HepG2 (cell line): ENCODE results near the gene RING1. TPM values are rescaled to one million over a fixed set of nuclear protein-coding genes. Genes with fewer than 3 reads are reported as not detected.

Source experiments
- ATAC-seq: fragments of 200-7000 bp; cut with Tn5 transposase; 3 replicates; pipeline ENCODE4 v1.9.1; 2020; ENCODE audit warnings: mild to moderate bottlenecking, moderate library complexity
- BruUV-seq: library from RNA; stranded (reverse); fragments of 400-500 nt; replicated peaks from 2 replicates; lab custom pipeline; 2021; lab: Mats Ljungman, UMichigan
- CTCF ChIA-PET: fragments of 300-600 bp; formaldehyde crosslinking; extraction: SDS; loops from one replicate; lab custom pipeline; 2021; ENCODE audit warnings: low total read pairs, inconsistent platforms, low intra/inter-chr PET ratio; lab: Yijun Ruan, JAX
- POLR2A ChIA-PET: fragments of 350-600 bp; sonication (Branson Sonifier 250); formaldehyde crosslinking; loops from one replicate; lab custom pipeline; 2020; ENCODE audit warnings: antibody characterized with exemption, inconsistent platforms; lab: Yijun Ruan, JAX
- DNase-seq: peaks from one replicate; pipeline ENCODE4 v3.0.0-alpha.2; 2015; ENCODE audit warnings: low spot score
- FAIRE-seq: peaks from 3 replicates; lab custom pipeline; 2011; peaks lifted over from hg19 to GRCh38; lab: Jason Lieb, UNC
- H2AFZ ChIP-seq: one replicate; pipeline ENCODE4 v1.6.1; 2011; ENCODE audit warnings: low read length, inconsistent platforms
- H3K27ac ChIP-seq: fragments of 300-600 bp; 3 replicates; pipeline ENCODE4 v1.8.0; 2011; ENCODE audit warnings: mixed run types, mild to moderate bottlenecking, mixed read lengths, low read length, inconsistent platforms; ENCODE audit not compliant: insufficient read depth; ENCODE audit errors: extremely low read length
- H3K27me3 ChIP-seq, 2 experiments: fragments of 200-600 bp in 1 of 2; 2 replicates in 1 of 2; 3 replicates in 1 of 2; pipeline versions ENCODE4 v1.6.0 to v1.8.0; 2011; ENCODE audit warnings: low read length in 2 of 2, mild to moderate bottlenecking in 2 of 2, moderate library complexity in 2 of 2, inconsistent platforms in 1 of 2; ENCODE audit not compliant: insufficient read depth in 2 of 2, control insufficient read depth in 1 of 2
- H3K36me3 ChIP-seq, 2 experiments: fragments of 200-600 bp in 1 of 2; replicated peaks in 1 of 2; 2 replicates in 1 of 2; 3 replicates in 1 of 2; pipeline versions ENCODE4 v1.5.1 to v1.8.0; 2011; ENCODE audit warnings: low read length in 2 of 2, inconsistent platforms in 1 of 2; ENCODE audit not compliant: insufficient read depth in 2 of 2, control insufficient read depth in 1 of 2
- H3K4me1 ChIP-seq: 2 replicates; pipeline ENCODE4 v1.5.1; 2012; ENCODE audit warnings: low read length, inconsistent platforms; ENCODE audit not compliant: insufficient read depth
- H3K4me2 ChIP-seq: 2 replicates; pipeline ENCODE4 v1.6.0; 2011; ENCODE audit warnings: low read depth, low read length, inconsistent platforms
- H3K4me3 ChIP-seq, 3 experiments: fragments of 200-600 bp in 1 of 3; sonication (generic), shearing (Covaris generic) in 1 of 3; replicated peaks in 1 of 3; 2 replicates each; pipeline ENCODE4 v1.5.1; 2011 to 2016; ENCODE audit warnings: low read length in 3 of 3, inconsistent platforms in 2 of 3, low read depth in 2 of 3, mild to moderate bottlenecking in 2 of 3, control low read depth in 1 of 3, mixed read lengths in 1 of 3; ENCODE audit not compliant: insufficient read depth in 1 of 3
- H3K79me2 ChIP-seq: one replicate; pipeline ENCODE4 v1.6.1; 2011; ENCODE audit warnings: low read length, inconsistent platforms; ENCODE audit not compliant: insufficient read depth
- H3K9ac ChIP-seq: 2 replicates; pipeline ENCODE4 v1.6.0; 2011; ENCODE audit warnings: mild to moderate bottlenecking, low read depth, low read length, inconsistent platforms; ENCODE audit not compliant: insufficient read depth
- H3K9me3 ChIP-seq: 2 replicates; pipeline ENCODE4 v1.5.1; 2012; ENCODE audit warnings: mild to moderate bottlenecking, low read length
- H4K20me1 ChIP-seq: 2 replicates; pipeline ENCODE4 v1.6.0; 2011; ENCODE audit warnings: inconsistent platforms, mild to moderate bottlenecking, low read length, moderate library complexity; ENCODE audit not compliant: insufficient read depth
- CBFB ChIP-seq: sonication (generic); formaldehyde crosslinking; IDR thresholded peaks from 2 replicates; pipeline ENCODE4 v1.4.0; 2020; ENCODE audit warnings: missing genetic modification reagents
- DPF2 ChIP-seq: sonication (generic); formaldehyde crosslinking; IDR thresholded peaks from 2 replicates; pipeline ENCODE4 v1.4.0; 2020; ENCODE audit warnings: mild to moderate bottlenecking, low read depth, missing genetic modification reagents, borderline replicate concordance
- MATR3 ChIP-seq: sonication (generic); formaldehyde crosslinking; IDR thresholded peaks from 2 replicates; pipeline ENCODE4 v1.4.0; 2020; ENCODE audit warnings: missing genetic modification reagents
- SPEN ChIP-seq: sonication (generic); formaldehyde crosslinking; IDR thresholded peaks from 2 replicates; pipeline ENCODE4 v1.5.1; 2020; ENCODE audit warnings: low read depth, mild to moderate bottlenecking, missing genetic modification reagents
- SRY ChIP-seq: sonication (generic); formaldehyde crosslinking; IDR thresholded peaks from 2 replicates; pipeline ENCODE4 v1.8.0; 2022; ENCODE audit warnings: mild to moderate bottlenecking, missing genetic modification reagents
- SUZ12 ChIP-seq: fragments of 150-350 bp; IDR thresholded peaks from 2 replicates; pipeline ENCODE4 v1.6.1; 2014; ENCODE audit warnings: low read depth, low read length
- TMF1 ChIP-seq: sonication (generic); formaldehyde crosslinking; IDR thresholded peaks from 2 replicates; pipeline ENCODE4 v1.8.1; 2022; ENCODE audit warnings: low read depth, missing genetic modification reagents
- ZNF160 ChIP-seq: sonication (generic); formaldehyde crosslinking; IDR thresholded peaks from 2 replicates; pipeline ENCODE4 v1.8.0; 2022; ENCODE audit warnings: mild to moderate bottlenecking, inconsistent platforms, missing genetic modification reagents
- ZNF563 ChIP-seq: sonication (generic); formaldehyde crosslinking; IDR thresholded peaks from 2 replicates; pipeline ENCODE4 v1.8.0; 2022; ENCODE audit warnings: mild to moderate bottlenecking, moderate library complexity, missing genetic modification reagents
- ZNF570 ChIP-seq: sonication (generic); formaldehyde crosslinking; IDR thresholded peaks from 2 replicates; pipeline ENCODE4 v1.4.0; 2020; ENCODE audit warnings: mild to moderate bottlenecking, missing genetic modification reagents, borderline replicate concordance
- ZNF7 ChIP-seq: IDR thresholded peaks from 2 replicates; pipeline ENCODE4 v1.6.1; 2016; ENCODE audit warnings: missing biosample characterization, missing genetic modification reagents
- ZNF841 ChIP-seq: sonication (generic); formaldehyde crosslinking; IDR thresholded peaks from 2 replicates; pipeline ENCODE4 v1.8.1; 2023; ENCODE audit warnings: missing genetic modification reagents, borderline replicate concordance
- WGBS: methylation state at CpG from one replicate; pipeline ENCODE4 v1.1.6; 2017; ENCODE audit warnings: low lambda C conversion rate; 5-methylcytosine and 5-hydroxymethylcytosine counted together
- in situ Hi-C: cut with HindIII; loops from 2 replicates; pipeline ENCODE4 v1.10.0; 2017; ENCODE audit warnings: low pct_unique_long_range_greater_than_20kb; ENCODE audit not compliant: extremely low pct_ligation_motif_present
- intact Hi-C: fragments of 100-400 bp; cut with micrococcal nuclease; formaldehyde crosslinking; loops from one replicate; pipeline ENCODE4 v1.10.0; 2022; ENCODE audit not compliant: unreplicated experiment
- polyA plus RNA-seq, 8 experiments: library from polyadenylated mRNA; depleted of rRNA in 3 of 8; stranded (reverse) in 7 of 8; unstranded in 1 of 8; fragments of >200 nt; fragmentation: Illumina TruSeq in 4 of 8; extraction: Trizol in 4 of 8; gene quantifications; 2 replicates each; pipeline versions ENCODE4 v1.2.1 to v1.2.3, GENCODE V29; 2011 to 2016; ENCODE audit warnings: low read depth in 4 of 8, missing spikeins in 1 of 8, mixed read lengths in 1 of 8; ENCODE audit not compliant: insufficient read depth in 1 of 8
- total RNA-seq, 5 experiments: library from RNA; depleted of rRNA; stranded (reverse); fragments of >200 nt; fragmentation: Illumina TruSeq; extraction: Trizol; gene quantifications; 2 replicates each; pipeline ENCODE4 v1.2.3, GENCODE V29; 2016; ENCODE audit warnings: low read depth in 1 of 5
- TF ChIP-seq, protein P1 (sequence below): sonication (generic); formaldehyde crosslinking; IDR thresholded peaks from 2 replicates; pipeline ENCODE4 v1.5.0; 2020; ENCODE audit warnings: missing genetic modification reagents, mild to moderate bottlenecking, borderline replicate concordance
- TF ChIP-seq, protein P2 (sequence below): sonication (generic); formaldehyde crosslinking; IDR thresholded peaks from one replicate; pipeline ENCODE4 v1.5.1; 2020; ENCODE audit warnings: mild to moderate bottlenecking, missing genetic modification reagents; ENCODE audit errors: not compliant biosample characterization

The RING1 gene
- total and polyA plus RNA-seq, 2 of the 13 experiments (the other 11 are each of a cell fraction or from before 2014, with no cell fraction given) = 23.9 to 33.6 TPM

DNA sequence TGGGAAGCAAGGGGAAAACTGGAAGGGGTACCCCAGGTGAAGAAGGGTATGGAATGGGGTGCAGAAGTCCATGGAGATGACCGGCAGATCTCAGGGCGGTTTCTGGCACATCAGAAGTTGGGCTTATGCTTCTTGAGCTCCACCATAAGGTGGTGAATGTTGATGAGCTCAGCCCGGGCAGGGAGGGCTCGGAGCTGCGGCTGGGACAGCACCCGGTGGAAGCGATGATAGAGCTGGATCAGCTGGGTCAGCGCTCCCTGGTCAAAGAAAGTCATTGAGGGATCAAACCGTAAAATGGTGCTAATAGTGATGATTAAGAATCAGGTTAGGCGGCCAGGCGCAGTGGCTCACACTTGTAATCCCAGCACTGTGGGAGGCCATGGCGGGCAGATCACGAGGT, 42.4 kb downstream of the RING1 start:
- Histone ChIP-seq H3K27ac (peak overlapping the region; percentile 94), H3K4me3 (0 out of 6 replicates have a peak overlapping the region, but pooled peaks of 1 of the 3 experiments have one; percentile 89), H3K27me3 (no peaks in the 10 kb centered on the region; a peak in 1 of 5 replicates), H3K79me2 (no peaks in the 10 kb centered on the region), H2AFZ (no peak overlapping the region), H3K9me3 (no peaks in the 10 kb centered on the region), H3K4me1 (peaks cover 37% of the 10 kb centered on the region), H3K9ac (no peak overlapping the region), H4K20me1 (no peaks in the 10 kb centered on the region), H3K4me2 (peak overlapping the region; percentile 100; the same call in 1 of the 2 replicates), H3K36me3 (peaks cover 0 to 5% of the 10 kb centered on the region in 2 experiments; a peak in 4 of 5 replicates)
- DNase-seq (no peak), FAIRE-seq (no peak), ATAC-seq (no peak)
- in situ Hi-C loops (no loop called here), intact Hi-C loops (no loop called here)
- no TSS peak for BruUV-seq
- CTCF ChIA-PET = no interaction called here
- WGBS = 97% methylated on average over 13 of the region's 13 CpGs
- POLR2A ChIA-PET = interaction anchor here (0.6 to 5.1 kb wide), 13 partner anchors 10 to 279 kb away, joined by 3 to 94 read pairs (median 16); partner anchors contain the start of genes B3GALT4, HSD17B8, RING1 and RPS18
- TF ChIP-seq ZNF841 (CRISPR knock-in tag) (no peak), TMF1 (CRISPR knock-in tag) (no peak), DPF2 (no peak), CBFB (CRISPR knock-in tag) (no peak), ZNF563 (CRISPR knock-in tag) (no peak), SUZ12 (no peak), ZNF160 (CRISPR knock-in tag) (no peak), MATR3 (CRISPR knock-in tag) (no peak), ZNF570 (CRISPR knock-in tag) (no peak), SRY (CRISPR knock-in tag) (no peak), SPEN (CRISPR knock-in tag) (no peak), ZNF7 (CRISPR knock-in tag) (no peak)
- TF ChIP-seq, protein P1, sequence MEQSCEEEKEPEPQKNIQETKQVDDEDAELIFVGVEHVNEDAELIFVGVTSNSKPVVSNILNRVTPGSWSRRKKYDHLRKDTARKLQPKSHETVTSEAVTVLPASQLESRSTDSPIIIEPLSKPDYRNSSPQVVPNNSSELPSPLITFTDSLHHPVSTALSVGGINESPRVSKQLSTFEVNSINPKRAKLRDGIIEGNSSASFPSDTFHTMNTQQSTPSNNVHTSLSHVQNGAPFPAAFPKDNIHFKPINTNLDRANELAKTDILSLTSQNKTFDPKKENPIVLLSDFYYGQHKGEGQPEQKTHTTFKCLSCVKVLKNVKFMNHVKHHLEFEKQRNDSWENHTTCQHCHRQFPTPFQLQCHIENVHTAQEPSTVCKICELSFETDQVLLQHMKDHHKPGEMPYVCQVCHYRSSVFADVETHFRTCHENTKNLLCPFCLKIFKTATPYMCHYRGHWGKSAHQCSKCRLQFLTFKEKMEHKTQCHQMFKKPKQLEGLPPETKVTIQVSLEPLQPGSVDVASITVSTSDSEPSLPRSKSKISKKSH (CRISPR knock-in tag) = no peak
- TF ChIP-seq, protein P2, sequence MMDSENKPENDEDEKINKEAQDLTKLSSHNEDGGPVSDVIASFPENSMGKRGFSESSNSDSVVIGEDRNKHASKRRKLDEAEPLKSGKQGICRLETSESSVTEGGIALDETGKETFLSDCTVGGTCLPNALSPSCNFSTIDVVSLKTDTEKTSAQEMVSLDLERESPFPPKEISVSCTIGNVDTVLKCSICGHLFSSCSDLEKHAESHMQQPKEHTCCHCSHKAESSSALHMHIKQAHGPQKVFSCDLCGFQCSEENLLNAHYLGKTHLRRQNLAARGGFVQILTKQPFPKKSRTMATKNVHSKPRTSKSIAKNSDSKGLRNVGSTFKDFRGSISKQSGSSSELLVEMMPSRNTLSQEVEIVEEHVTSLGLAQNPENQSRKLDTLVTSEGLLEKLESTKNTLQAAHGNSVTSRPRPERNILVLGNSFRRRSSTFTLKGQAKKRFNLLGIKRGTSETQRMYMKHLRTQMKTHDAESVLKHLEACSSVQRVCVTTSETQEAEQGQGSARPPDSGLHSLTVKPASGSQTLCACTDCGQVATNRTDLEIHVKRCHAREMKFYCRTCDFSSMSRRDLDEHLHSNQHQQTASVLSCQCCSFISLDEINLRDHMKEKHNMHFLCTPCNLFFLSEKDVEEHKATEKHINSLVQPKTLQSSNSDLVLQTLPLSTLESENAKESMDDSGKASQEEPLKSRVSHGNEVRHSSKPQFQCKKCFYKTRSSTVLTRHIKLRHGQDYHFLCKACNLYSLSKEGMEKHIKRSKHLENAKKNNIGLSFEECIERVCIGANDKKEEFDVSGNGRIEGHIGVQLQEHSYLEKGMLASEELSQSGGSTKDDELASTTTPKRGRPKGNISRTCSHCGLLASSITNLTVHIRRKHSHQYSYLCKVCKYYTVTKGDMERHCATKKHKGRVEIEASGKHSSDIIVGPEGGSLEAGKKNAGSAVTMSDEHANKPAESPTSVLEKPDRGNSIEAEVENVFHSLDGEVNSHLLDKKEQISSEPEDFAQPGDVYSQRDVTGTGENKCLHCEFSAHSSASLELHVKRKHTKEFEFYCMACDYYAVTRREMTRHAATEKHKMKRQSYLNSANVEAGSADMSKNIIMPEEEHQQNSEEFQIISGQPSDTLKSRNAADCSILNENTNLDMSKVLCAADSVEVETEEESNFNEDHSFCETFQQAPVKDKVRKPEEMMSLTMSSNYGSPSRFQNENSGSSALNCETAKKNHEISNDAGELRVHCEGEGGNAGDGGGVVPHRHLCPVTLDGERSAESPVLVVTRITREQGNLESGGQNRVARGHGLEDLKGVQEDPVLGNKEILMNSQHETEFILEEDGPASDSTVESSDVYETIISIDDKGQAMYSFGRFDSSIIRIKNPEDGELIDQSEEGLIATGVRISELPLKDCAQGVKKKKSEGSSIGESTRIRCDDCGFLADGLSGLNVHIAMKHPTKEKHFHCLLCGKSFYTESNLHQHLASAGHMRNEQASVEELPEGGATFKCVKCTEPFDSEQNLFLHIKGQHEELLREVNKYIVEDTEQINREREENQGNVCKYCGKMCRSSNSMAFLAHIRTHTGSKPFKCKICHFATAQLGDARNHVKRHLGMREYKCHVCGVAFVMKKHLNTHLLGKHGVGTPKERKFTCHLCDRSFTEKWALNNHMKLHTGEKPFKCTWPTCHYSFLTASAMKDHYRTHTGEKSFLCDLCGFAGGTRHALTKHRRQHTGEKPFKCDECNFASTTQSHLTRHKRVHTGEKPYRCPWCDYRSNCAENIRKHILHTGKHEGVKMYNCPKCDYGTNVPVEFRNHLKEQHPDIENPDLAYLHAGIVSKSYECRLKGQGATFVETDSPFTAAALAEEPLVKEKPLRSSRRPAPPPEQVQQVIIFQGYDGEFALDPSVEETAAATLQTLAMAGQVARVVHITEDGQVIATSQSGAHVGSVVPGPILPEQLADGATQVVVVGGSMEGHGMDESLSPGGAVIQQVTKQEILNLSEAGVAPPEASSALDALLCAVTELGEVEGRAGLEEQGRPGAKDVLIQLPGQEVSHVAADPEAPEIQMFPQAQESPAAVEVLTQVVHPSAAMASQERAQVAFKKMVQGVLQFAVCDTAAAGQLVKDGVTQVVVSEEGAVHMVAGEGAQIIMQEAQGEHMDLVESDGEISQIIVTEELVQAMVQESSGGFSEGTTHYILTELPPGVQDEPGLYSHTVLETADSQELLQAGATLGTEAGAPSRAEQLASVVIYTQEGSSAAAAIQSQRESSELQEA (CRISPR knock-in tag) = no peak
